HepG2 (cell line): Measurements from ENCODE around the gene NHP2. TPM values are rescaled to one million over a fixed set of nuclear protein-coding genes. Genes with fewer than 3 reads are reported as not detected.

Source experiments
- ATF1 ChIP-seq: IDR thresholded peaks from 2 replicates; pipeline ENCODE4 v1.6.1; 2016; ENCODE audit warnings: mild to moderate bottlenecking, control low read depth
- ZNF558 ChIP-seq: sonication (generic); formaldehyde crosslinking; IDR thresholded peaks from 2 replicates; pipeline ENCODE4 v1.9.0; 2022; ENCODE audit warnings: mild to moderate bottlenecking, missing genetic modification reagents, borderline replicate concordance
- ZNF816 ChIP-seq: sonication (generic); formaldehyde crosslinking; IDR thresholded peaks from 2 replicates; pipeline ENCODE4 v1.8.0; 2022; ENCODE audit warnings: missing genetic modification reagents, mild to moderate bottlenecking, borderline replicate concordance
- polyA plus RNA-seq, 8 experiments: library from polyadenylated mRNA; depleted of rRNA in 3 of 8; stranded (reverse) in 7 of 8; unstranded in 1 of 8; fragments of >200 nt; fragmentation: Illumina TruSeq in 4 of 8; extraction: Trizol in 4 of 8; gene quantifications; 2 replicates each; pipeline versions ENCODE4 v1.2.1 to v1.2.3, GENCODE V29; 2011 to 2016; ENCODE audit warnings: low read depth in 4 of 8, missing spikeins in 1 of 8, mixed read lengths in 1 of 8; ENCODE audit not compliant: insufficient read depth in 1 of 8
- total RNA-seq, 5 experiments: library from RNA; depleted of rRNA; stranded (reverse); fragments of >200 nt; fragmentation: Illumina TruSeq; extraction: Trizol; gene quantifications; 2 replicates each; pipeline ENCODE4 v1.2.3, GENCODE V29; 2016; ENCODE audit warnings: low read depth in 1 of 5
- TF ChIP-seq, protein P1 (sequence below), 2 experiments: IDR thresholded peaks; 2 replicates each; pipeline ENCODE4 v1.6.1; 2011 to 2012; ENCODE audit warnings: low read length in 2 of 2, borderline replicate concordance in 1 of 2, low read depth in 1 of 2, mild to moderate bottlenecking in 1 of 2, moderate library complexity in 1 of 2
- TF ChIP-seq, protein P2 (sequence below): sonication (generic); formaldehyde crosslinking; IDR thresholded peaks from 2 replicates; pipeline ENCODE4 v1.8.1; 2022; ENCODE audit warnings: mild to moderate bottlenecking, missing genetic modification reagents
- TF ChIP-seq, protein P3 (sequence below): sonication (generic); formaldehyde crosslinking; conservative IDR thresholded peaks from 2 replicates; pipeline ENCODE4 v1.8.1; 2023; ENCODE audit warnings: missing genetic modification reagents
- TF ChIP-seq, protein P4 (sequence below): sonication (generic); formaldehyde crosslinking; IDR thresholded peaks from 2 replicates; pipeline ENCODE4 v1.4.0; 2020; ENCODE audit warnings: missing genetic modification reagents

NHP2 gene
- total and polyA plus RNA-seq, 2 of the 13 experiments (the other 11 are each of a cell fraction or from before 2014, with no cell fraction given) = 56.2 to 96.1 TPM

DNA sequence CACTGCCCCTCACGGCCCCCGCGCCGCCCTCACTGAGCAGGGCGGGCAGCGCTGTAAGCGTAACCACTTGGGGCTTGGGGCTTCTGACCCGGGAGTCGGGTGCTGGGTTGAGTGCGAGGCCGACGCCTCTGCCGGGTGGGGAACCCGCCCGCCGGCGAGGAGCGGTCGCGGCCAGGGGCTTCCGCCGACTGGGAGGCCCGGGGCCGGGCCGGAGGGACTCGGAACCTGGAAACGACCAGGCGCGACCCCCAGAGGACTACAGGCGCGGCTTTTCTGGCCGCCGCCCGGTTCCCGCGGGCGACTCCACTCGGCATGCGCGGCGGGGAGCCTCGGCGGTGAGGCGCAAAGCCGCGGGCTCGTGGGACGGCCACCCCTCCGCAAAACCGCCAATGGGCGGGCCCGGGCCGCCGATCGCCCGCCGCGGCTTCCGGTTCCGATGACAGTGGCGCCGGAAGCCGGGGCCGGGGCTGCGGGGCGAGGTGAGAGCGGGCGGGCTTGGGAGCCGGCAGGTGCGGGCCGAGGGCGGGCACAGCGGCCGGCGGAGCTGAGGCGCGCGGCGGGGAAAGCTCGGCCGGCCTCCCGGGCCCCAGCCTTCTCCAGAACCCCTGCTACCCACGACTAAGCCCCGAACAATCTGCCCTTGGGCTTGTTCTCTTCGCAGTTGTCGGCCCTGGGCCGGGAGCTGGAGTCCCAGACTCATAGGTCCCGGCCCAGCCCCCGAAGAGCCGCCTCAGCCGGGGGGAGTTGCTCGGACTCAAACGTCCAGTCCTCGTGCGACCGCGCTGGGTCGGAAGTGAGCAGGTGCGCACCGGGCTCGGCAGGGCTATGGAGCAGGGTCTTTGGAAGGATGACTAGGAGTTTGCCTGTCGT, 22.9 kb downstream of the NHP2 start, which contains the start of gene RMND5B (continued):
- TF ChIP-seq, protein P1, sequence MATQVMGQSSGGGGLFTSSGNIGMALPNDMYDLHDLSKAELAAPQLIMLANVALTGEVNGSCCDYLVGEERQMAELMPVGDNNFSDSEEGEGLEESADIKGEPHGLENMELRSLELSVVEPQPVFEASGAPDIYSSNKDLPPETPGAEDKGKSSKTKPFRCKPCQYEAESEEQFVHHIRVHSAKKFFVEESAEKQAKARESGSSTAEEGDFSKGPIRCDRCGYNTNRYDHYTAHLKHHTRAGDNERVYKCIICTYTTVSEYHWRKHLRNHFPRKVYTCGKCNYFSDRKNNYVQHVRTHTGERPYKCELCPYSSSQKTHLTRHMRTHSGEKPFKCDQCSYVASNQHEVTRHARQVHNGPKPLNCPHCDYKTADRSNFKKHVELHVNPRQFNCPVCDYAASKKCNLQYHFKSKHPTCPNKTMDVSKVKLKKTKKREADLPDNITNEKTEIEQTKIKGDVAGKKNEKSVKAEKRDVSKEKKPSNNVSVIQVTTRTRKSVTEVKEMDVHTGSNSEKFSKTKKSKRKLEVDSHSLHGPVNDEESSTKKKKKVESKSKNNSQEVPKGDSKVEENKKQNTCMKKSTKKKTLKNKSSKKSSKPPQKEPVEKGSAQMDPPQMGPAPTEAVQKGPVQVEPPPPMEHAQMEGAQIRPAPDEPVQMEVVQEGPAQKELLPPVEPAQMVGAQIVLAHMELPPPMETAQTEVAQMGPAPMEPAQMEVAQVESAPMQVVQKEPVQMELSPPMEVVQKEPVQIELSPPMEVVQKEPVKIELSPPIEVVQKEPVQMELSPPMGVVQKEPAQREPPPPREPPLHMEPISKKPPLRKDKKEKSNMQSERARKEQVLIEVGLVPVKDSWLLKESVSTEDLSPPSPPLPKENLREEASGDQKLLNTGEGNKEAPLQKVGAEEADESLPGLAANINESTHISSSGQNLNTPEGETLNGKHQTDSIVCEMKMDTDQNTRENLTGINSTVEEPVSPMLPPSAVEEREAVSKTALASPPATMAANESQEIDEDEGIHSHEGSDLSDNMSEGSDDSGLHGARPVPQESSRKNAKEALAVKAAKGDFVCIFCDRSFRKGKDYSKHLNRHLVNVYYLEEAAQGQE (IDR thresholded peaks at IDR 0.05; ENCODE audit: borderline replicate concordance in 1 of 2, low read depth in 1 of 2, low read length in 2 of 2) = no peak; a peak in 1 of 4 replicates
- TF ChIP-seq, protein P2, sequence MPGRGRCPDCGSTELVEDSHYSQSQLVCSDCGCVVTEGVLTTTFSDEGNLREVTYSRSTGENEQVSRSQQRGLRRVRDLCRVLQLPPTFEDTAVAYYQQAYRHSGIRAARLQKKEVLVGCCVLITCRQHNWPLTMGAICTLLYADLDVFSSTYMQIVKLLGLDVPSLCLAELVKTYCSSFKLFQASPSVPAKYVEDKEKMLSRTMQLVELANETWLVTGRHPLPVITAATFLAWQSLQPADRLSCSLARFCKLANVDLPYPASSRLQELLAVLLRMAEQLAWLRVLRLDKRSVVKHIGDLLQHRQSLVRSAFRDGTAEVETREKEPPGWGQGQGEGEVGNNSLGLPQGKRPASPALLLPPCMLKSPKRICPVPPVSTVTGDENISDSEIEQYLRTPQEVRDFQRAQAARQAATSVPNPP (CRISPR knock-in tag) = peak; percentile 60; the same call in 1 of the 2 replicates
- no peak for TF ChIP-seq ATF1 (CRISPR knock-in tag)
- TF ChIP-seq, protein P3, sequence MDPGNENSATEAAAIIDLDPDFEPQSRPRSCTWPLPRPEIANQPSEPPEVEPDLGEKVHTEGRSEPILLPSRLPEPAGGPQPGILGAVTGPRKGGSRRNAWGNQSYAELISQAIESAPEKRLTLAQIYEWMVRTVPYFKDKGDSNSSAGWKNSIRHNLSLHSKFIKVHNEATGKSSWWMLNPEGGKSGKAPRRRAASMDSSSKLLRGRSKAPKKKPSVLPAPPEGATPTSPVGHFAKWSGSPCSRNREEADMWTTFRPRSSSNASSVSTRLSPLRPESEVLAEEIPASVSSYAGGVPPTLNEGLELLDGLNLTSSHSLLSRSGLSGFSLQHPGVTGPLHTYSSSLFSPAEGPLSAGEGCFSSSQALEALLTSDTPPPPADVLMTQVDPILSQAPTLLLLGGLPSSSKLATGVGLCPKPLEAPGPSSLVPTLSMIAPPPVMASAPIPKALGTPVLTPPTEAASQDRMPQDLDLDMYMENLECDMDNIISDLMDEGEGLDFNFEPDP (CRISPR knock-in tag) = no peak
- TF ChIP-seq, protein P4, sequence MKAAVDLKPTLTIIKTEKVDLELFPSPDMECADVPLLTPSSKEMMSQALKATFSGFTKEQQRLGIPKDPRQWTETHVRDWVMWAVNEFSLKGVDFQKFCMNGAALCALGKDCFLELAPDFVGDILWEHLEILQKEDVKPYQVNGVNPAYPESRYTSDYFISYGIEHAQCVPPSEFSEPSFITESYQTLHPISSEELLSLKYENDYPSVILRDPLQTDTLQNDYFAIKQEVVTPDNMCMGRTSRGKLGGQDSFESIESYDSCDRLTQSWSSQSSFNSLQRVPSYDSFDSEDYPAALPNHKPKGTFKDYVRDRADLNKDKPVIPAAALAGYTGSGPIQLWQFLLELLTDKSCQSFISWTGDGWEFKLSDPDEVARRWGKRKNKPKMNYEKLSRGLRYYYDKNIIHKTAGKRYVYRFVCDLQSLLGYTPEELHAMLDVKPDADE (CRISPR knock-in tag) = 0 out of 2 replicates have a peak, but pooled peaks have one; percentile 32
- peak; percentile 64; the same call in 1 of the 2 replicates for TF ChIP-seq ZNF558
- peak; percentile 95; the same call in 1 of the 2 replicates for TF ChIP-seq ZNF816 (CRISPR knock-in tag)
- TF ChIP-seq, all 625 proteins: peak for 214
